Measurements from ENCODE around the gene MAFG. TPM values are rescaled to one million over a fixed set of nuclear protein-coding genes. Genes with fewer than 3 reads are reported as not detected.
"Not testable (repeated sequence)": the region's sequence is repeated elsewhere in the genome, so short reads cannot be mapped to it uniquely, and the experiment has no call there.

The MAFG gene
- polyA plus RNA-seq, 4 donors, result 9.6 to 14.8 (median 12.0) TPM

- no peak for DNase-seq (ENCODE audit: low read depth in 4 of 4, low spot score in 3 of 4)
These were observed 1.6 kb downstream of the MAFG start for GRCh38 chr17:81925860-81926450.

DNA sequence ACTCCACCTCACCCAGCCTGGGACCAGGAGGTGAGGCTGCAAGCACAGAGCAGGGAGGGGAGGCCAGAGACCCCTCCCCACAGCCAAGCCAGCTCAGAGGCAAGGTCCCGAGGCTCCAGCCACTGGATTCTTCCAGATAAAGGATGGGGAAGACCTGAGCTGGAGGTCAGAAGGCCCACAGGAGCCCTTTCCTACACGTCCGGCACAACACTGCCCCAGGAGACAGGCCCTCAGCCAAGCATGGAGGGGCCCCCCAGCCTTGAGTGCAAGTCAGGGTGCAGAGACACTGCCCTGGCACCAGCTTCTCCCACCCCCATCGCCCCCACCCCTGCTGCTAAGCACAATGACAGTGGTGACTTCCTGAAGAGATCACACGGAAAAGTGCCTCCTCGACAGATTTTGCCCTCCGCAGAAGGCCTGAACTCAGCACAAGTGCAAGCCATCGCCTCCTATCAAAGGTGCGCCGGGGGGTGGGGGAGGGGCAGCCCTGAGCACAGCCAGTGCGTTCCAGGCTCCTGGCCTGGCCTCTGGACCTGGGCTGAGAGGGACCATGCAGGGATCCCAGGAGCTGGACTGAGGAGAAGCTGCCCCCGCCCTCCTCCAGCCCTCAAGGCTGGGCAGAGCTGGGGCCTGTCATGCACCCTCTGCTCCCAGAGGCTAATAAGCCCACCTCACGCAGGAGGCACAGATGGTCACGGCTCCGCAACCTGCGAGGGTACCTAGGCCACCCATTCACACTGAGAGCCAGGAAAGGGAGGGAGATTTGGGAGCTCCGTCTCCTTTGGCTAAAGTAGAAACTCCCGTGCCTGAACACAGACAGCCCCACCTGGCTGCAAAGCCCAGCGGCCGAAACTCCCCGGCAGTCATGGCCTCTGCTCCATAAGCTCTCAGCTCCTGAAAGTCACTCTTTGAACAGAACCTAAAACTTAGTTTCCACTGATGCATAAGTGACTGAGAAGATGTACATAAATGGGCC is 2.7 kb downstream of the MAFG start:
- DNase-seq (ENCODE audit: low read depth in 4 of 4, low spot score in 3 of 4), result no peak

GRCh38 chr17:81923302-81924260 is 4.0 kb downstream of the MAFG start:
- no peak for DNase-seq (ENCODE audit: low read depth in 4 of 4, low spot score in 3 of 4)

DNA sequence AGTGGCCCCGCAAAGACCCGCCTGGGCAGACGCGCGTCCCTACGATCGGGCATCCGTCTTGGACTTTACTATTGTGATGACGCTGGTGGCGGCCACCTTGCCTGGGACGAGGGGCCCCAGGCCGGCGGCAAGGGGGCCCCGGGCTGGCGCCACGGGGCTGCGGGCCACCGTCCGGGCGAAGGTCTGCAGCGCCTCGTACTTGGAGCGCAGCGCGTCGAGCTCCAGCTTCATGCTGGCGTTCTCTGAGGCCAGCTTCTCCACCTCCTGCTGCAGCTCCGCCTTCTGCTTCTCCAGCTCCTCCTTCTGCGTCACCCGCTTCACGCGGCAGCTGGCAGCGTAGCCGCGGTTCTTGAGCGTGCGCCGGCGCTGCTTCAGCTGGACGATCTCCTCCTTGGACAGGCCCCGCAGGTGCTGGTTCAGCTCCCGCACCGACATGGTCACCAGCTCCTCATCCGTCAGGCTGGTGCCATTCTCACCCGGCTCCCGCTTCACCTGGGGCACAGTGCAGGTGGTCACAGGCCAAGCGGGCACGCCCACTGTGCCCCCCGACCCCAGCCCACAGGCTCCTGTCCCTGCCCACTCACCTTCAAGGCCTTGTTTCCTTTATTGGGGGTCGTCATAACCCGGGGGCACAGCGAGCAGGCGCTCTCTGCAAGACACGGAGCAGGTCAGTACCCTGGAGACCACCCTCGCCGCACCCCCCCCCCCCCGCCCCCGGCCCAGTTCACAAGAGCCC is 4.8 kb downstream of the MAFG start:
- no peak for DNase-seq (ENCODE audit: low read depth in 4 of 4, low spot score in 3 of 4)

- DNase-seq (ENCODE audit: low read depth in 4 of 4, low spot score in 3 of 4), result no peak
These were observed 5.5 kb downstream of the MAFG start for GRCh38 chr17:81921996-81922565.

DNA sequence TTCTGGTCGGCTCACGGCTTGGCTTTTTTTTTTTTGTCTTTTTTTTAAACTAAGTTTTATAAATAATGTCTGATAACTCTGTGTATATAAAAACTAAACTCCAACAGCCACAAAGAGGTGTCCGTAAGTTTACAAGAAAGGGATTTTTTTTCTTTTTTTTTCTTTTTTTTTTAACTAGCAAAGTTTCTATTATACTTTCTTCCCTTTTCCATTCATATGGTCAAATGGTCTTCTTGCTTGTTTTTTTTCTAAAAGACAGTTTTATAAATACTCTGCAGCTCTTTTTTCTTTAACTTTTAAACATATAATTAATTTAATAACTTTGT is 6.0 kb downstream of the MAFG start:
- DNase-seq (ENCODE audit: low read depth in 4 of 4, low spot score in 3 of 4), result no peak

- DNase-seq (ENCODE audit: low read depth in 4 of 4, low spot score in 3 of 4), result no peak
These were observed 6.7 kb downstream of the MAFG start for GRCh38 chr17:81920612-81921536.

GRCh38 chr17:81918832-81919545 is 8.5 kb downstream of the MAFG start:
- DNase-seq (ENCODE audit: low read depth in 4 of 4, low spot score in 3 of 4), result no peak

DNA sequence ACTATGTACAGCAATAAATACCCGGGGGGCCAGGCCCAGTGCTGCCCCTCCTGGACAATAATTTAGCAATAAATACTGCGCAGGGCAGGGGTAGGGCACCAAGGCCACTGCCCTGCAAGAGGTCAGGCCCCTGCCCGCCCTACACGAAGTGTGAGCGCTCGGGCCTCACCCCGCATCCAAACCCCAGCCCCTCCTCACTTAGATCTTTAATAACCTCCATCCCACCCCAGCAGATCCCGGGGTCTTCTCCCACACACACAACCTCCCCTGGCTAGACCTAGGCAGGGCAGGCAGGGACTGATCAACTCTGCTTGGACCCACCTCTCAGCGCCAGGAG is 9.2 kb downstream of the MAFG start:
- DNase-seq (ENCODE audit: low read depth in 4 of 4, low spot score in 3 of 4), result not testable (repeated sequence)

DNA sequence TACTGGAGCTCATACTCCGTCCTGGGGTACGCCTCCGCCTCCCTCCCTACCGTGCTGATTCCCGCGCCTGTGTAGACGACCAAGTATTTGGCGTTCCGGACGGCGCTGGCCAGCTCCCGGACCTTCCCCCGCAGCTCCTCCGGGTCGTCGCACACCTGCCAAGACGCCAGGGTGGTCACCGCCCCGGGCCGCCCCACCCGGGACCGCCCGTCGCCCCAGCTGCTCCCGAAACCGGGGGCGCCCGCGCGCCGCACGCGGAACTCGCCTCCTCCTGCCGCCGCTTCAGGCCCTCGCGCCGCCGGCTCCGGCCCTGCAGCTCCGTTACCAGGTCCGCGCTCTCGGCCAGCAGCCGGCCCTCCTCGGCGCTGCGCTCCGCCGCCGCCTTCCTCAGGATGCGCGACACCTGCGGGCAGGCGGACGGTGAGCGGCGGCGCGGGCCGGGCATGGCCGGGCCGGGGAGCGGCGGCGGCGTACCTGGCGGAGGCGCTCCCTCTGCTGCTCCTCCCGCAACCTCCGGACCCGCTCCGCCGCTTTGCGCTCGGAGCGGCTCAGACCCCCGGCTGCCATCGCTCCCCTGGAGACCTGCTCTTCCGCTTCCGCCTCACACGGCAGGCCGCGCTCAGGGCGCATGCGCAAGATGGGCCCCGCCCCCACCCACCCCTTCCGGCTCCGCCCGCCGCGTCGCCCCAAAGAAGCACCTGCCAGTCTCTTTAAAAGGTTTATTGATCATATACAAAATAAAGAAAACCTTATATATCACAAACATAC is 9.8 kb downstream of the MAFG start, which contains the start of gene SIRT7:
SIRT7 (minus strand) TSS at position 612 of the 768 bp plus-strand sequence; CDS start at position 567, 45 bp downstream.
- DNase-seq (ENCODE audit: low read depth in 4 of 4, low spot score in 3 of 4), result peak in 2 of 4 donors; percentile 57 to 66

- DNase-seq (ENCODE audit: low read depth in 4 of 4, low spot score in 3 of 4), result no peak
These were observed 11.1 kb downstream of the MAFG start for GRCh38 chr17:81916234-81917001.

DNA sequence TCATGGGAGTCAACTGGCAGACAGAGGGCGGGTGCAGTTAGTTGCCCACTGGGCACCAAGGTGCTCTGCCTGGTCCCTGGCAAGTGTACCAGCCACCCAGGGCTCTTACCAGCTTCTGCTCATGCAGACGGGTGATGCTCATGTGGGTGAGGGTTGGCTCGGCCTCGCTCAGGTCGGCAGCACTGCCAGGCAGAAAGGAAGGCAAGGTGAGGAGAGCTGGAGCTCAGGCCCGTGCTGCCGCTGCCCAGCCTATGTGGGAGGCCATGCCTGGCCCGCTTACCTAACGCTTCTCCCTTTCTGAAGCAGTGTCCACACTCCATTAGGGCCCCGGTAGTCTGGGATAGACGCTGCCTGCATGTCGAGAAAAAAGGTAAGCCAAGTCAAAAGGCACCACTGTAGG is 12.2 kb downstream of the MAFG start:
- no peak for DNase-seq (ENCODE audit: low read depth in 4 of 4, low spot score in 3 of 4)

DNA sequence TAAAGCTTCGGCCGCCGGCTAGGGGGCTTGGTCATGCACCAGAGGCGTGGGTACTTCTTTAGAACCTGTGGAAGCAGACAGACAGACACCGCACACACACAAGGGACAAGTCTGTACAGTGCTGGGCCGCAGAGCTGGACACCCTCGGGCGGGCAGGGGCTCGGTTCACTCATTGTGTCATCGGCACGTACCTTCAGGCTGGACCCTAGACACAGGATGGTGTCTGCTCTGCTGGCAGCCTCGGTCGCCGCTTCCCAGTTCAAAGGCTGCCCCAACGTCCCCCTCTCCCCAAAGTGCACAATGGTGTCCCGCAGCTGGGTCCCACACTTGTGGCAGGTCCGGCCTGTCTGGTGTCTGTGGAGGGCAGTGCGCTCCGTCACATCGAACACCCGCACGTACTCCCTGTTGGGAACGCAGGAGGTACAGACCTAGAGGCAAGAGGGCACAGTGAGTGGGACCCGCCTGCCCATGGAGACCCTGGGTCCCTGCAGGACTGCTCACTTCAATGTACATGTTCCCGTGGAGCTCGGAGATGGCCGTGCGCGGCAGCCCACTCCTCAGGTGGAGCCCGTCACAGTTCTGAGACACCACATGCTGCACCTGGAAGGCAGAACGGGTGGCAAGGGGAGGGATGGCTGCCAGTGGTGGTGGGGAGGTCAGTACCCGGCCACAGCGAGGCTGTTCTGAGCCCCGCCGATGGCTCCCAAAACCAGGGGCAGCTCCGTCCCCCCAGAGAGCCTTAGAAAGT is 13.3 kb downstream of the MAFG start:
- no peak for DNase-seq (ENCODE audit: low read depth in 4 of 4, low spot score in 3 of 4)

GRCh38 chr17:81913394-81914102 is 14.0 kb downstream of the MAFG start:
- no peak for DNase-seq (ENCODE audit: low read depth in 4 of 4, low spot score in 3 of 4)

Measured in left renal pelvis (tissue), 4 donors.